Endothelial cell of umbilical vein (primary cell): ENCODE measurements around the gene COQ5. TPM values are rescaled to one million over a fixed set of nuclear protein-coding genes. Genes with fewer than 3 reads are reported as not detected.
A peak's percentile ranks its signal among the peaks of the same experiment; 100 is the strongest.

Experiments used
- BruUV-seq: library from RNA; stranded (reverse); fragments of 400-500 nt; replicated peaks from 2 replicates; lab custom pipeline; 2021; lab: Mats Ljungman, UMichigan
- CTCF ChIA-PET: fragments of 300-600, 350-600 bp; sonication (Branson Sonifier 250); formaldehyde crosslinking; loops from one replicate; lab custom pipeline; 2021; ENCODE audit warnings: antibody characterized with exemption, inconsistent platforms; lab: Charles Lee
- POLR2A ChIA-PET: fragments of 300-600, 350-600 bp; sonication (Branson Sonifier 250); formaldehyde crosslinking; loops from one replicate; lab custom pipeline; 2021; ENCODE audit warnings: antibody characterized with exemption, inconsistent platforms; lab: Charles Lee
- DNase-seq: peaks from one replicate; pipeline ENCODE4 v3.0.0-alpha.2; 2011; ENCODE audit warnings: low read depth, low spot score
- FAIRE-seq: peaks from 2 replicates; lab custom pipeline; 2011; peaks lifted over from hg19 to GRCh38; lab: Jason Lieb, UNC
- H2AFZ ChIP-seq: 2 replicates; pipeline ENCODE4 v1.6.0; 2012; ENCODE audit warnings: low read depth, low read length, control low read depth, inconsistent platforms
- H3K27ac ChIP-seq: 2 replicates; pipeline ENCODE4 v1.5.1; 2011; ENCODE audit warnings: low read depth, mild to moderate bottlenecking, control low read depth, low read length, moderate library complexity; ENCODE audit not compliant: insufficient read depth
- H3K27me3 ChIP-seq, 2 experiments: 2 replicates each; pipeline versions ENCODE4 v1.6.0 to v1.6.1; 2011; ENCODE audit warnings: low read length in 2 of 2, mixed read lengths in 1 of 2; ENCODE audit not compliant: control insufficient read depth in 2 of 2, insufficient read depth in 2 of 2
- H3K36me3 ChIP-seq, 2 experiments: 2 replicates in 1 of 2; 3 replicates in 1 of 2; pipeline ENCODE4 v1.5.1; 2011; ENCODE audit warnings: low read length in 2 of 2, mild to moderate bottlenecking in 1 of 2, moderate library complexity in 1 of 2; ENCODE audit not compliant: control insufficient read depth in 2 of 2, insufficient read depth in 2 of 2; ENCODE audit errors: extremely low read depth in 1 of 2
- H3K4me1 ChIP-seq: 3 replicates; pipeline ENCODE4 v1.5.1; 2011; ENCODE audit warnings: mild to moderate bottlenecking, low read length; ENCODE audit not compliant: control insufficient read depth, insufficient read depth; ENCODE audit errors: extremely low read depth
- H3K4me2 ChIP-seq: 2 replicates; pipeline ENCODE4 v1.6.1; 2011; ENCODE audit warnings: low read length, control low read depth, mixed read lengths; ENCODE audit not compliant: insufficient read depth
- H3K4me3 ChIP-seq, 3 experiments: fragments of 200-600 bp in 1 of 3; sonication (generic), shearing (Covaris generic) in 1 of 3; replicated peaks in 1 of 3; 2 replicates each; pipeline ENCODE4 v1.5.1; 2011 to 2016; ENCODE audit warnings: control low read depth in 3 of 3, low read length in 3 of 3, mild to moderate bottlenecking in 2 of 3, inconsistent platforms in 1 of 3, low read depth in 1 of 3, moderate library complexity in 1 of 3; ENCODE audit not compliant: insufficient read depth in 1 of 3
- H3K79me2 ChIP-seq: 2 replicates; pipeline ENCODE4 v1.6.0; 2012; ENCODE audit warnings: low read length, inconsistent platforms; ENCODE audit not compliant: control insufficient read depth, insufficient read depth
- H3K9ac ChIP-seq: replicated peaks from 2 replicates; pipeline ENCODE3; 2011; ENCODE audit warnings: low read length, control low read depth; ENCODE audit not compliant: insufficient read depth; ENCODE audit errors: extremely low read depth
- H3K9me1 ChIP-seq: replicated peaks from 3 replicates; pipeline ENCODE4 v1.6.0; 2011; ENCODE audit warnings: mild to moderate bottlenecking, low read length; ENCODE audit not compliant: control insufficient read depth, insufficient read depth; ENCODE audit errors: extremely low read depth
- H3K9me3 ChIP-seq: replicated peaks from 2 replicates; pipeline ENCODE4 v1.5.1; 2012; ENCODE audit warnings: low read length, inconsistent platforms; ENCODE audit not compliant: control insufficient read depth, insufficient read depth
- H4K20me1 ChIP-seq: replicated peaks from 2 replicates; pipeline ENCODE3; 2011; ENCODE audit warnings: mild to moderate bottlenecking, low read length; ENCODE audit not compliant: control insufficient read depth, insufficient read depth; ENCODE audit errors: extremely low read depth
- GATA2 ChIP-seq: IDR thresholded peaks from 2 replicates; pipeline ENCODE4 v1.7.0; 2011; ENCODE audit warnings: low read depth, mild to moderate bottlenecking, moderate library complexity, mixed read lengths, low read length; ENCODE audit not compliant: insufficient read length, insufficient read depth
- JUN ChIP-seq: IDR thresholded peaks from 2 replicates; pipeline ENCODE4 v1.6.1; 2011; ENCODE audit warnings: borderline replicate concordance, low read depth; ENCODE audit not compliant: insufficient read length, insufficient read depth
- POLR2A ChIP-seq: IDR thresholded peaks from 2 replicates; pipeline ENCODE4 v1.6.1; 2012; ENCODE audit warnings: low read depth, mild to moderate bottlenecking, control low read depth, low read length
- POLR2AphosphoS5 ChIP-seq: IDR thresholded peaks from 2 replicates; pipeline ENCODE4 v1.6.1; 2012; ENCODE audit warnings: low read depth, mild to moderate bottlenecking, control low read depth, low read length, moderate library complexity; ENCODE audit not compliant: insufficient read depth
- dilution Hi-C: fragments of 300-500 bp; cut with MboI; formaldehyde crosslinking; loops from one replicate; pipeline ENCODE4 v1.15.0; 2019; ENCODE audit warnings: low sequenced_read_pairs; ENCODE audit not compliant: extremely low pct_ligation_motif_present
- intact Hi-C: fragments of 100-400 bp; cut with micrococcal nuclease; formaldehyde crosslinking; loops from one replicate; pipeline ENCODE4 v1.10.0; 2022
- polyA plus RNA-seq, 4 experiments: library from polyadenylated mRNA; depleted of rRNA in 3 of 4; stranded (reverse) in 3 of 4; unstranded in 1 of 4; fragments of >200 nt; gene quantifications; 2 replicates each; pipeline versions ENCODE4 v1.2.1 to v1.2.3, GENCODE V29; 2011 to 2012; ENCODE audit warnings: missing spikeins in 1 of 4
- total RNA-seq: library from RNA; stranded (reverse); gene quantifications from 2 replicates; pipeline ENCODE4 v1.2.3, GENCODE V29; 2021
- TF ChIP-seq, protein P1 (sequence below): IDR thresholded peaks from 2 replicates; pipeline ENCODE4 v1.6.1; 2011; ENCODE audit not compliant: insufficient read depth, insufficient read length
- TF ChIP-seq, protein P2 (sequence below), 2 donors: IDR thresholded peaks; 1 replicate in 1 of 2; 2 replicates in 1 of 2; pipeline ENCODE4 v1.5.1; 2011; ENCODE audit warnings: low read length in 2 of 2, mild to moderate bottlenecking in 2 of 2, moderate library complexity in 2 of 2, control low read depth in 1 of 2, inconsistent platforms in 1 of 2, low read depth in 1 of 2; ENCODE audit not compliant: insufficient read depth in 1 of 2; ENCODE audit errors: extremely low read depth in 1 of 2

Gene COQ5
- total and polyA plus RNA-seq, 2 donors (not counting 3 experiments of a cell fraction or from before 2014, with no cell fraction given), result 19.7 to 23.7 TPM

DNA sequence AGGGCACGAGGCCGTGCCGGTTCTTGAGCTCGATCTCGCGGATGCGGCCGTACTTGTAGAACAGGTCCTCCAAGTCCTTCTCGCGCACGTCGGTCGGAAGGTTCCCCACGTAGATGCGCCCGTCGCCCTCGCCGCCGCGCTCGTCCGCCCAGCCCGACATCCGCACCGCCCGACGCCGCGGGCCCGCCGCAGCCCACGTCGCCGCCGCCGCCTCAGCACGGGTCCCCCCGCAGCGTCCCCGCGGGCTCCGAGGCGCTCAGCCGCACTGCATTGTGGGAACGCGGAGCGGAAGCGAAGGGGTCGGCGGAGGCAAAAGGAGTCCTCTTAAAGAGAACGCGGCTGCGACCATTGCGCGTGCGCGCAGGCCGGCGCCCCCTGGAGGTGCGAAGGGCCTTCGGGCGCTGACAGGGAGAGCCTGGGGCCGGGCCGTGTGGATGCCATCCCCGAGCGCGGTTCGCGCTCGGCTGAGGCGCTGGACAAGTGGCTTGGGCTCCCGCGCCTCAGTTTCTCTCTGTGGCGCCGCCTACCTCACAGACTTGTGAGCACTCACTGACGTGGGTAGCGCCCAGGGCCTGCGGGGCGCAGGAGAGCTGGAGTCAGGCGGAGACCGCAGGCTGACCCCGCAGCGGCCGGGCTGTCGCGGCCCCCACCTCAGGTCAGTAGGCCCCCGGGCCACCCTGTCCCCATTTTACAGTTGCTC, 59.4 kb downstream of the COQ5 start, which contains the start of gene SRSF9:
TSS of gene SRSF9 (minus strand) at position 299 of the 700 bp plus-strand sequence. CDS start at position 160, 139 bp downstream.
- POLR2A ChIA-PET, result interaction anchor here (0.6 to 2.8 kb wide), 3 partner anchors 11 to 112 kb away, joined by 4 to 24 read pairs (median 5); partner anchors contain the start of genes DYNLL1 and POP5

More for the DNA sequence above, 59.4 kb downstream of the COQ5 start, which contains the start of gene SRSF9:
- intact Hi-C loops (loop anchor here (1.0 to 2.0 kb wide), 2 partner anchors 26 to 59 kb away; partner anchors contain the start of gene COQ5), dilution Hi-C loops (no loop called here)
- Histone ChIP-seq H2AFZ (peak within 1 kb of the TSS; percentile 68), H3K36me3 (peaks cover 7% of the 10 kb centered on the region in 2 experiments), H3K27ac (peak within 1 kb of the TSS; percentile 68), H3K4me3 (peak within 1 kb of the TSS; percentile 54 to 90 (median 78)), H3K9ac (peak within 1 kb of the TSS; percentile 76), H3K27me3 (no peaks in the 10 kb centered on the region), H3K9me3 (no peaks in the 10 kb centered on the region), H3K4me2 (peak within 1 kb of the TSS; percentile 46), H3K79me2 (peaks cover 49% of the 10 kb centered on the region), H4K20me1 (peaks cover 2% of the 10 kb centered on the region), H3K4me1 (peaks cover 5% of the 10 kb centered on the region), H3K9me1 (no peaks in the 10 kb centered on the region)
- FAIRE-seq (peak; percentile 93), DNase-seq (peak; percentile 96)
- CTCF ChIA-PET, result interaction anchor here (1.0 to 3.9 kb wide), 3 partner anchors 21 to 27 kb away, joined by 3 to 29 read pairs (median 5); partner anchors contain the start of gene DYNLL1
- BruUV-seq, result no TSS peak
- TF ChIP-seq GATA2 (no peak), POLR2A (peak; percentile 87), POLR2AphosphoS5 (peak; percentile 81), JUN (no peak)
- TF ChIP-seq, protein P1, sequence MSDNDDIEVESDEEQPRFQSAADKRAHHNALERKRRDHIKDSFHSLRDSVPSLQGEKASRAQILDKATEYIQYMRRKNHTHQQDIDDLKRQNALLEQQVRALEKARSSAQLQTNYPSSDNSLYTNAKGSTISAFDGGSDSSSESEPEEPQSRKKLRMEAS, result peak; percentile 11
- TF ChIP-seq, protein P2, sequence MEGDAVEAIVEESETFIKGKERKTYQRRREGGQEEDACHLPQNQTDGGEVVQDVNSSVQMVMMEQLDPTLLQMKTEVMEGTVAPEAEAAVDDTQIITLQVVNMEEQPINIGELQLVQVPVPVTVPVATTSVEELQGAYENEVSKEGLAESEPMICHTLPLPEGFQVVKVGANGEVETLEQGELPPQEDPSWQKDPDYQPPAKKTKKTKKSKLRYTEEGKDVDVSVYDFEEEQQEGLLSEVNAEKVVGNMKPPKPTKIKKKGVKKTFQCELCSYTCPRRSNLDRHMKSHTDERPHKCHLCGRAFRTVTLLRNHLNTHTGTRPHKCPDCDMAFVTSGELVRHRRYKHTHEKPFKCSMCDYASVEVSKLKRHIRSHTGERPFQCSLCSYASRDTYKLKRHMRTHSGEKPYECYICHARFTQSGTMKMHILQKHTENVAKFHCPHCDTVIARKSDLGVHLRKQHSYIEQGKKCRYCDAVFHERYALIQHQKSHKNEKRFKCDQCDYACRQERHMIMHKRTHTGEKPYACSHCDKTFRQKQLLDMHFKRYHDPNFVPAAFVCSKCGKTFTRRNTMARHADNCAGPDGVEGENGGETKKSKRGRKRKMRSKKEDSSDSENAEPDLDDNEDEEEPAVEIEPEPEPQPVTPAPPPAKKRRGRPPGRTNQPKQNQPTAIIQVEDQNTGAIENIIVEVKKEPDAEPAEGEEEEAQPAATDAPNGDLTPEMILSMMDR (IDR thresholded peaks at IDR 0.05; ENCODE audit: extremely low read depth in 1 of 2, insufficient read depth in 1 of 2, low read depth in 1 of 2, low read length in 2 of 2), result peak; percentile 96 to 99
